MM.1S (cell line): Measurements from ENCODE around the gene MAPK4.

ENCODE experiments used
- EZH2 ChIP-seq: fragments of 300-600 bp; sonication (generic); optimal IDR thresholded peaks from 2 replicates; pipeline ENCODE3; 2017; ENCODE audit warnings: low read depth, mild to moderate bottlenecking, antibody characterized with exemption, low read length, mixed read lengths
- EZH2phosphoT487 ChIP-seq: fragments of 300-600 bp; sonication (generic); IDR thresholded peaks from 2 replicates; pipeline ENCODE4 v1.6.1; 2018; ENCODE audit warnings: antibody characterized with exemption, low read length
- TF ChIP-seq, protein P1 (sequence below): fragments of 300-600 bp; sonication (generic); IDR thresholded peaks from 2 replicates; pipeline ENCODE4 v1.5.1; 2016; ENCODE audit warnings: antibody characterized with exemption, low read length, mixed read lengths

DNA sequence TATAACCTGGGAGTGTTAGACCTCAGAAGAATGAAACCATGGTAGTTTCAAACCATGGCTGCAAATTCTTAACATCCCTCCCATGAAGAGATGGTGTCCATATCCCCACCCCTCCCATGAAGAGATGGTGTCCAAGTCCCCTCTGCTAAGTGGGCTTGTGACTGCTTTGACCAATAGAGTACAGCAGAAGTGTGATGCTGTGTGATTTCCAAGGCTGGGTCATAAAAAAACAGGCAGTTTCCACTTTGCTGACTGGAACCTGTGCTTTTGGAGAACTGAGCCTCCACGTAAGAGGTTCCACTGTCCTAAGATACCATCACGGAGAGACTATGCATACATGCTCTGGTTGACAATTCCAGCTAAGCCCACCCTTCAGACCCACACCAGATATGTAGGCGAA lies 194.4 kb downstream of the MAPK4 start:
- TF ChIP-seq, protein P1, sequence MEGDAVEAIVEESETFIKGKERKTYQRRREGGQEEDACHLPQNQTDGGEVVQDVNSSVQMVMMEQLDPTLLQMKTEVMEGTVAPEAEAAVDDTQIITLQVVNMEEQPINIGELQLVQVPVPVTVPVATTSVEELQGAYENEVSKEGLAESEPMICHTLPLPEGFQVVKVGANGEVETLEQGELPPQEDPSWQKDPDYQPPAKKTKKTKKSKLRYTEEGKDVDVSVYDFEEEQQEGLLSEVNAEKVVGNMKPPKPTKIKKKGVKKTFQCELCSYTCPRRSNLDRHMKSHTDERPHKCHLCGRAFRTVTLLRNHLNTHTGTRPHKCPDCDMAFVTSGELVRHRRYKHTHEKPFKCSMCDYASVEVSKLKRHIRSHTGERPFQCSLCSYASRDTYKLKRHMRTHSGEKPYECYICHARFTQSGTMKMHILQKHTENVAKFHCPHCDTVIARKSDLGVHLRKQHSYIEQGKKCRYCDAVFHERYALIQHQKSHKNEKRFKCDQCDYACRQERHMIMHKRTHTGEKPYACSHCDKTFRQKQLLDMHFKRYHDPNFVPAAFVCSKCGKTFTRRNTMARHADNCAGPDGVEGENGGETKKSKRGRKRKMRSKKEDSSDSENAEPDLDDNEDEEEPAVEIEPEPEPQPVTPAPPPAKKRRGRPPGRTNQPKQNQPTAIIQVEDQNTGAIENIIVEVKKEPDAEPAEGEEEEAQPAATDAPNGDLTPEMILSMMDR = no peak
- no peak for TF ChIP-seq EZH2phosphoT487
- no peak for TF ChIP-seq EZH2
